NCI-H2029 (cell line): ENCODE results near the gene KCNQ1.

Experiments
- DNase-seq: peaks from one replicate; lab custom pipeline; 2025; lab: John Stamatoyannopoulos, UW

KCNQ1 gene

GRCh38 chr11:2553198-2553597, 108.4 kb downstream of the KCNQ1 start:
- DNase-seq: no peak

GRCh38 chr11:2553886-2554285, 109.1 kb downstream of the KCNQ1 start:
- DNase-seq: no peak

- no peak for DNase-seq
These were observed 109.8 kb downstream of the KCNQ1 start for GRCh38 chr11:2554338-2555207.

GRCh38 chr11:2555336-2555735, 110.5 kb downstream of the KCNQ1 start:
- DNase-seq: no peak

GRCh38 chr11:2555891-2556290, 111.1 kb downstream of the KCNQ1 start:
- no peak for DNase-seq

GRCh38 chr11:2557381-2557780, 112.6 kb downstream of the KCNQ1 start:
- DNase-seq: no peak

- no peak for DNase-seq
These were observed 113.6 kb downstream of the KCNQ1 start for GRCh38 chr11:2558397-2558796.

GRCh38 chr11:2558861-2559526, 114.2 kb downstream of the KCNQ1 start:
- no peak for DNase-seq

GRCh38 chr11:2559527-2560311, 114.9 kb downstream of the KCNQ1 start:
- DNase-seq: no peak

GRCh38 chr11:2561696-2562581, 117.1 kb downstream of the KCNQ1 start:
- no peak for DNase-seq

GRCh38 chr11:2562890-2563212, 118.0 kb downstream of the KCNQ1 start:
- no peak for DNase-seq

- no peak for DNase-seq
These were observed 118.6 kb downstream of the KCNQ1 start for GRCh38 chr11:2563213-2564007.

GRCh38 chr11:2564008-2564530, 119.3 kb downstream of the KCNQ1 start:
- DNase-seq: no peak

- DNase-seq: no peak
These were observed 120.0 kb downstream of the KCNQ1 start for GRCh38 chr11:2564588-2565425.

- no peak for DNase-seq
These were observed 120.8 kb downstream of the KCNQ1 start for GRCh38 chr11:2565447-2566222.

GRCh38 chr11:2566223-2567025, 121.6 kb downstream of the KCNQ1 start:
- no peak for DNase-seq

GRCh38 chr11:2567026-2567671, 122.3 kb downstream of the KCNQ1 start:
- DNase-seq: no peak

- no peak for DNase-seq
These were observed 124.5 kb downstream of the KCNQ1 start for GRCh38 chr11:2569321-2569721.
